GM04504 (cell line): ENCODE results near the gene AMBRA1.

ENCODE experiments used
- DNase-seq: peaks from one replicate; pipeline ENCODE4 v3.0.0-alpha.2; 2012; ENCODE audit warnings: low read depth

AMBRA1 gene

GRCh38 chr11:46346886-46347636 is 246.8 kb downstream of the AMBRA1 start, which contains the start of gene DGKZ:
Gene DGKZ (plus strand): TSS chr11:46347463. CDS start chr11:46347660, 197 bp downstream.
- DNase-seq = peak; percentile 62
